22Rv1 (cell line): ENCODE measurements around the gene DNAJC13.

ENCODE experiments used
- ZFX ChIP-seq: fragments of 450-650 bp; IDR thresholded peaks from 2 replicates; pipeline ENCODE4 v1.6.1; 2017; ENCODE audit warnings: antibody characterized with exemption, borderline replicate concordance
- TF ChIP-seq, protein P1 (sequence below): fragments of 450-650 bp; IDR thresholded peaks from 2 replicates; pipeline ENCODE4 v1.5.1; 2017; ENCODE audit warnings: mild to moderate bottlenecking

DNA sequence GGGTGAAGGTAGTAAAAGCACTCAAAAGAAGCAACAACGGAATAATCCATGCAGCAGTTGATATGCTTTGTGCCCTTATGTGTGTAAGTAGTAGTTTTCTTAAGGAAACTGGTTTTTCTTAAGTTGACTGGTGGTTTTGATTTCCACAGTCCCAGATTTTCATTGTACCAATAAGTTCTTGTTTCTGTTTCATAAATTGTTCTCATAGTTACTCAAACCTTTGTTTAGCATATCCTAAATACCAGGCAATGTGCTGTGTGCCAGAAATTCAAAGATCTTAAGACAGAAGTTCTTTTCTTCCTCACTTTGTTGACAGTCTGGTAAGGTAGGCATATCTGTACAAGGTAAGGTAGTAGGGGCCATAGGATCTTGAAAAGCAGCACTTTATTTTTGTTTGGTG, 40.0 kb downstream of the DNAJC13 start:
- TF ChIP-seq, protein P1, sequence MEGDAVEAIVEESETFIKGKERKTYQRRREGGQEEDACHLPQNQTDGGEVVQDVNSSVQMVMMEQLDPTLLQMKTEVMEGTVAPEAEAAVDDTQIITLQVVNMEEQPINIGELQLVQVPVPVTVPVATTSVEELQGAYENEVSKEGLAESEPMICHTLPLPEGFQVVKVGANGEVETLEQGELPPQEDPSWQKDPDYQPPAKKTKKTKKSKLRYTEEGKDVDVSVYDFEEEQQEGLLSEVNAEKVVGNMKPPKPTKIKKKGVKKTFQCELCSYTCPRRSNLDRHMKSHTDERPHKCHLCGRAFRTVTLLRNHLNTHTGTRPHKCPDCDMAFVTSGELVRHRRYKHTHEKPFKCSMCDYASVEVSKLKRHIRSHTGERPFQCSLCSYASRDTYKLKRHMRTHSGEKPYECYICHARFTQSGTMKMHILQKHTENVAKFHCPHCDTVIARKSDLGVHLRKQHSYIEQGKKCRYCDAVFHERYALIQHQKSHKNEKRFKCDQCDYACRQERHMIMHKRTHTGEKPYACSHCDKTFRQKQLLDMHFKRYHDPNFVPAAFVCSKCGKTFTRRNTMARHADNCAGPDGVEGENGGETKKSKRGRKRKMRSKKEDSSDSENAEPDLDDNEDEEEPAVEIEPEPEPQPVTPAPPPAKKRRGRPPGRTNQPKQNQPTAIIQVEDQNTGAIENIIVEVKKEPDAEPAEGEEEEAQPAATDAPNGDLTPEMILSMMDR = no peak
- TF ChIP-seq ZFX = no peak
